NB4 (cell line): Measurements from ENCODE around the gene SLC2A14.

Experiments
- CTCF ChIP-seq: IDR thresholded peaks from one replicate; pipeline ENCODE4 v1.5.1; 2012; ENCODE audit warnings: low read depth, low read length
- MYC ChIP-seq: IDR thresholded peaks from 2 replicates; pipeline ENCODE4 v1.6.1; 2011; ENCODE audit warnings: low read depth, low read length
- POLR2A ChIP-seq: IDR thresholded peaks from 2 replicates; pipeline ENCODE4 v1.6.1; 2011; ENCODE audit warnings: mild to moderate bottlenecking; ENCODE audit not compliant: insufficient read length; ENCODE audit errors: extremely low read depth

- no peak for TF ChIP-seq CTCF
- TF ChIP-seq MYC = no peak
- no peak for TF ChIP-seq POLR2A
Observed at GRCh38 chr12:7915661-7916403, 43.1 kb upstream of the SLC2A14 start.
